Neural progenitor cell (in vitro differentiated cells): ENCODE measurements around the gene DNAJB8. TPM values are rescaled to one million over a fixed set of nuclear protein-coding genes. Genes with fewer than 3 reads are reported as not detected.

Experiments
- DNase-seq: peaks from one replicate; pipeline ENCODE4 v3.0.0-alpha.2; 2016; ENCODE audit warnings: low spot score
- H2AFZ ChIP-seq: fragments of 200-600 bp; sonication (generic); replicated peaks from 2 replicates; pipeline ENCODE4 v1.6.1; 2016; ENCODE audit warnings: antibody characterized with exemption
- H3F3A ChIP-seq: fragments of 200-600 bp; sonication (generic); 2 replicates; pipeline ENCODE4 v1.6.1; 2016; ENCODE audit warnings: antibody characterized with exemption, low read depth
- H3K27ac ChIP-seq: fragments of 200-600 bp; sonication (generic); 2 replicates; pipeline ENCODE4 v1.5.1; 2016; ENCODE audit warnings: mild to moderate bottlenecking
- H3K27me3 ChIP-seq: fragments of 200-600 bp; sonication (generic); 2 replicates; pipeline ENCODE4 v1.6.1; 2016; ENCODE audit warnings: mild to moderate bottlenecking, moderate library complexity
- H3K36me3 ChIP-seq: fragments of 200-600 bp; sonication (generic); 2 replicates; pipeline ENCODE4 v1.5.1; 2016
- H3K4me1 ChIP-seq: fragments of 200-600 bp; sonication (generic); 2 replicates; pipeline ENCODE4 v1.6.1; 2016; ENCODE audit warnings: mixed run types
- H3K4me2 ChIP-seq: fragments of 200-600 bp; sonication (generic); 2 replicates; pipeline ENCODE4 v1.6.1; 2016
- H3K4me3 ChIP-seq: fragments of 200-600 bp; sonication (generic); 2 replicates; pipeline ENCODE4 v1.5.1; 2016
- H3K79me2 ChIP-seq: fragments of 200-600 bp; sonication (generic); 2 replicates; pipeline ENCODE4 v1.6.1; 2016; ENCODE audit warnings: low read depth
- H3K9ac ChIP-seq: fragments of 200-600 bp; sonication (generic); 2 replicates; pipeline ENCODE4 v1.6.1; 2016
- H3K9me3 ChIP-seq: fragments of 200-600 bp; sonication (generic); 2 replicates; pipeline ENCODE4 v1.5.1; 2016; ENCODE audit warnings: low read depth
- H4K20me1 ChIP-seq: fragments of 200-600 bp; sonication (generic); 2 replicates; pipeline ENCODE4 v1.6.1; 2016; ENCODE audit warnings: low read depth
- H3K27ac Mint-ChIP-seq: 3 replicates; pipeline ENCODE4 v1.8.0; 2021; ENCODE audit warnings: mixed read lengths
- H3K27me3 Mint-ChIP-seq: 2 replicates; pipeline ENCODE4 v1.8.0; 2022; ENCODE audit warnings: low read depth, mild to moderate bottlenecking, inconsistent platforms, moderate library complexity, mixed read lengths; ENCODE audit not compliant: insufficient read depth
- H3K36me3 Mint-ChIP-seq: 3 replicates; pipeline ENCODE4 v1.8.0; 2021; ENCODE audit warnings: mixed read lengths
- H3K4me1 Mint-ChIP-seq: 3 replicates; pipeline ENCODE4 v1.8.0; 2021; ENCODE audit warnings: mixed read lengths
- H3K4me3 Mint-ChIP-seq: 3 replicates; pipeline ENCODE4 v1.8.0; 2021; ENCODE audit warnings: mild to moderate bottlenecking, moderate library complexity, mixed read lengths
- H3K9me3 Mint-ChIP-seq: 3 replicates; pipeline ENCODE4 v1.8.0; 2020; ENCODE audit warnings: mixed read lengths
- EZH2 ChIP-seq: fragments of 200-600 bp; sonication (generic); IDR thresholded peaks from 2 replicates; pipeline ENCODE4 v1.6.1; 2017; ENCODE audit warnings: antibody characterized with exemption, mild to moderate bottlenecking, moderate library complexity
- EZH2phosphoT487 ChIP-seq: fragments of 200-600 bp; sonication (generic); IDR thresholded peaks from 2 replicates; pipeline ENCODE4 v1.6.1; 2017; ENCODE audit warnings: antibody characterized with exemption
- total RNA-seq: library from RNA; depleted of rRNA; stranded (reverse); fragments of >200 nt; gene quantifications from 2 replicates; pipeline ENCODE4 v1.2.3, GENCODE V29; 2015; ENCODE audit warnings: low replicate concordance
- TF ChIP-seq, protein P1 (sequence below): fragments of 200-600 bp; sonication (generic); IDR thresholded peaks from 2 replicates; pipeline ENCODE4 v1.5.1; 2017; ENCODE audit warnings: antibody characterized with exemption, mild to moderate bottlenecking

DNAJB8 gene
- total RNA-seq, 1 donor from 2014 or later: not detected

DNA sequence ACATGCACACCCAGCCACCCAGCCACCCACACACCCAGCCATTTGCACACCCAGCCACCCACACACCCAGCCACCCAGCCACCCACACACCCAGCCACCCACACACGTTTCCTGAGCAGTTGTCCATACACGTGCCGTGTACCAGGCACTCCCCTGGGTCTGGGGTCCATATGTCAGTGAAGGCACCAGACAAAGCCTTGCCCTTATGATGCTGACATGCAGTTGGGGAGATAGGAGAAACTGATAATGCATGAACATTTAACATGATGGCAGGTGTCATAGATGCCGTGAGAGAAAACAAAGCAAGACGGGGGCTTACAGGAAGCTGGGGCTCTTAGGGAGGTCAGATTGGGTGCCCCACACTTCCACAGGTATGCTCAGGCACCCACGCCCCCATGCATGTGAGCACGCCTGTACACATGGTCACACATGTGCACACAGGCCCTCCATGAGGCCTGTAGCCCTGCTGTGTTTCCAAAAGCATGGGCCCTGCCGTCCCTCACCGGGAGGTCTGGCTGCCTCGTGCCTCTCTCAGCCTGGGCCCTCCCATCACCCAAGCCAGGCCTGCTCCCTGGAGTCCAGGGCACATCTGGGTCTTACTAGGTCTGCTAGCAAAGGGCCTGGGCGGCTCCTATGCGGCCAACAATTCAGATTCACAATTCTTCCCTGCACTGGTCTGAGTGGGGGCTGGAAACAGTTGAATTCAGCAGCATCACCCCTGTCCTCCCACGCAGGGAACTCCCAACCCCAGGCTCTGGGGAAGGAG lies 3.6 kb upstream of the DNAJB8 start:
- no peak for DNase-seq
- TF ChIP-seq EZH2phosphoT487: no peak
- no peak for TF ChIP-seq EZH2
- TF ChIP-seq, protein P1, sequence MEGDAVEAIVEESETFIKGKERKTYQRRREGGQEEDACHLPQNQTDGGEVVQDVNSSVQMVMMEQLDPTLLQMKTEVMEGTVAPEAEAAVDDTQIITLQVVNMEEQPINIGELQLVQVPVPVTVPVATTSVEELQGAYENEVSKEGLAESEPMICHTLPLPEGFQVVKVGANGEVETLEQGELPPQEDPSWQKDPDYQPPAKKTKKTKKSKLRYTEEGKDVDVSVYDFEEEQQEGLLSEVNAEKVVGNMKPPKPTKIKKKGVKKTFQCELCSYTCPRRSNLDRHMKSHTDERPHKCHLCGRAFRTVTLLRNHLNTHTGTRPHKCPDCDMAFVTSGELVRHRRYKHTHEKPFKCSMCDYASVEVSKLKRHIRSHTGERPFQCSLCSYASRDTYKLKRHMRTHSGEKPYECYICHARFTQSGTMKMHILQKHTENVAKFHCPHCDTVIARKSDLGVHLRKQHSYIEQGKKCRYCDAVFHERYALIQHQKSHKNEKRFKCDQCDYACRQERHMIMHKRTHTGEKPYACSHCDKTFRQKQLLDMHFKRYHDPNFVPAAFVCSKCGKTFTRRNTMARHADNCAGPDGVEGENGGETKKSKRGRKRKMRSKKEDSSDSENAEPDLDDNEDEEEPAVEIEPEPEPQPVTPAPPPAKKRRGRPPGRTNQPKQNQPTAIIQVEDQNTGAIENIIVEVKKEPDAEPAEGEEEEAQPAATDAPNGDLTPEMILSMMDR: no peak
- H4K20me1 ChIP-seq: no peaks in the 10 kb centered on the region
- Mint-ChIP-seq H3K4me1 (peaks cover 5% of the 10 kb centered on the region), H3K27me3 (peaks cover 40% of the 10 kb centered on the region), H3K27ac (no peak overlapping the region), H3K36me3 (no peaks in the 10 kb centered on the region), H3K4me3 (no peak overlapping the region), H3K9me3 (peaks cover 2% of the 10 kb centered on the region)
- H3K4me3 ChIP-seq: no peak overlapping the region
- H3K36me3 ChIP-seq: no peaks in the 10 kb centered on the region
- no peak overlapping the region for H3K27ac ChIP-seq
- no peaks in the 10 kb centered on the region for H3K9me3 ChIP-seq
- H2AFZ ChIP-seq: no peak overlapping the region
- H3K4me2 ChIP-seq: no peak overlapping the region
- H3K79me2 ChIP-seq: no peaks in the 10 kb centered on the region
- H3K27me3 ChIP-seq: peaks cover 72% of the 10 kb centered on the region
- peaks cover 5% of the 10 kb centered on the region for H3K4me1 ChIP-seq
- no peak overlapping the region for H3K9ac ChIP-seq
- no peaks in the 10 kb centered on the region for H3F3A ChIP-seq

DNA sequence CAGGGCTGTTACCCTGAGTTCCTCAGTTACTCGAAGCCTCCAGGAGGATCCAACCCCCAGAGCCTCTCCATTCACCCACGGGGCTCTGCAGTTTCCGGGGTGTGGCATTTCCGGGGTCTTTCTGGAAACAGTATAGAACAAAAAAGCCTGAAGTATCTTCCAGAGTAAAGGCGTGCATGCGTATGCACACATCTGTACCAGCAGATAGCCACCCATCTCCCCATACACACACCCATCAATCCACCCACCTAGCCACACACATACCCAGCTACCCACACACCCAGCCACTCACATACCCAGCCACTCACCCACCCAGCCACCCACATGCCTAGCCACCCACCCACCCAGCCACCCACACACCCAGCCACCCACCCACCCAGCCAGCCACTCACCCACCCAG lies 2.9 kb upstream of the DNAJB8 start:
- H3K9me3 ChIP-seq: no peaks in the 10 kb centered on the region

DNA sequence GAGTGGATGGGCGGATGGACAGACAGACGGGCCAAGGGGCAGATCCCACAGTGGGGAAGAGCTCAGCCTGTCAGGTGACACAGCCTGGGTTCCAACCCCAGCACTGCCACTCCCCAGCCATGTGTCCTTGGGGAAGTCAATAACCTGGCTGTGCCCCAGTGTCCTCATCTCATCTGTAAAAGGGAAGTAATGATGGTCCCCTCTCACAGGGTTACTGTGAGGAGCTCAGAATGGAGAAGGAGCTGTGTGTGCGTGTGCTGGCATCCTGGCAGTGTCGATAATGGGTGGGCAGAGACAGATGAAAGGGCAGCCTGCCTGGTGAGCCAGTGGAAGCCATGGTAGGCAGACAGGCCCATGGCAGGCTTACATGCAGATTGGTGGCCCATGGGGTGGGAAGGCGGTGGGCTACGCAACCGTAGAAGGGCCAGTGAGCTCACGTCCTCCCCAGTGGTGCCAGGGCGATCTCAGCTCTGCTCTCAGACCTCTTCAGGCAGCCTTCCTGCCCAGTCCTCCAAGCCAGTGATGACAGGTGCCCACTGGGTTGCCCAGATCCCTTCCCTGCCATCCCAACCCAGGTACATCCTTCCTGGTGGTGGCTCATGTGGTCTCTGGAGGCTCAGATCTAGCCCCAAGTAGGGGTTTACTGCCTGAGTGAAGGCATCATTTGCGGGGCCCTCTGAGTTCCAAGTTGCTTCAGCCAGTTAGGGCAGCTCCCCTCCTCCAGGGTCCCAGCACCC lies 2.3 kb upstream of the DNAJB8 start:
- Histone ChIP-seq H3K9me3 (no peaks in the 10 kb centered on the region), H3K79me2 (no peaks in the 10 kb centered on the region), H2AFZ (no peak overlapping the region), H3K4me3 (no peak overlapping the region), H3F3A (no peaks in the 10 kb centered on the region), H4K20me1 (no peaks in the 10 kb centered on the region), H3K36me3 (no peaks in the 10 kb centered on the region), H3K27ac (no peak overlapping the region), H3K27me3 (peaks cover 72% of the 10 kb centered on the region), H3K9ac (no peak overlapping the region), H3K4me1 (peaks cover 5% of the 10 kb centered on the region), H3K4me2 (no peak overlapping the region)
- DNase-seq: no peak
- Mint-ChIP-seq H3K27ac (no peak overlapping the region), H3K4me3 (no peak overlapping the region), H3K27me3 (peaks cover 35% of the 10 kb centered on the region), H3K4me1 (peaks cover 5% of the 10 kb centered on the region), H3K36me3 (no peaks in the 10 kb centered on the region), H3K9me3 (peaks cover 2% of the 10 kb centered on the region)
- TF ChIP-seq EZH2: no peak
- TF ChIP-seq, protein P1: no peak

More for the DNA sequence above, 2.9 kb upstream of the DNAJB8 start:
- H3K79me2 ChIP-seq: no peaks in the 10 kb centered on the region
- no peak overlapping the region for H3K4me2 ChIP-seq
- no peak overlapping the region for H3K27ac ChIP-seq
- Mint-ChIP-seq H3K27ac (no peak overlapping the region), H3K36me3 (no peaks in the 10 kb centered on the region), H3K9me3 (peaks cover 2% of the 10 kb centered on the region), H3K27me3 (peaks cover 37% of the 10 kb centered on the region), H3K4me3 (no peak overlapping the region), H3K4me1 (peaks cover 5% of the 10 kb centered on the region)
- DNase-seq: no peak
- H3K27me3 ChIP-seq: peaks cover 72% of the 10 kb centered on the region
- no peak overlapping the region for H3K4me3 ChIP-seq
- H3F3A ChIP-seq: no peaks in the 10 kb centered on the region
- no peak overlapping the region for H3K9ac ChIP-seq
- H3K4me1 ChIP-seq: peaks cover 5% of the 10 kb centered on the region
- no peaks in the 10 kb centered on the region for H3K36me3 ChIP-seq
- no peak overlapping the region for H2AFZ ChIP-seq
- no peaks in the 10 kb centered on the region for H4K20me1 ChIP-seq
- no peak for TF ChIP-seq EZH2
- no peak for TF ChIP-seq EZH2phosphoT487
- TF ChIP-seq, protein P1: no peak
